SU-DHL-6 (cell line): ENCODE results near the gene PUS1.

Experiments
- CTCF ChIP-seq: fragments of 200-600 bp; sonication (generic); IDR thresholded peaks from one replicate; pipeline ENCODE4 v1.5.1; 2017; ENCODE audit warnings: antibody characterized with exemption, mild to moderate bottlenecking, low read length, moderate library complexity; ENCODE audit not compliant: insufficient read depth, poor library complexity, severe bottlenecking
- EZH2phosphoT487 ChIP-seq: fragments of 200-600 bp; sonication (generic), shearing (Covaris generic); conservative IDR thresholded peaks from 2 replicates; pipeline ENCODE4 v1.6.1; 2018; ENCODE audit warnings: mild to moderate bottlenecking, antibody characterized with exemption, low read length, moderate library complexity, mixed read lengths

GRCh38 chr12:131933387-131933786, 4.3 kb downstream of the PUS1 start:
- TF ChIP-seq CTCF = no peak
- no peak for TF ChIP-seq EZH2phosphoT487
